ENCODE results near the gene KRTAP9-7.

- no peak for TF ChIP-seq SIN3A (IDR thresholded peaks at IDR 0.05; ENCODE audit: borderline replicate concordance, insufficient read depth, low read length)
- no peak for TF ChIP-seq POLR2AphosphoS5 (IDR thresholded peaks at IDR 0.05; ENCODE audit: low read depth, low read length)
- no peak for TF ChIP-seq REST (IDR thresholded peaks at IDR 0.05; ENCODE audit: insufficient read depth in 1 of 2, low read depth in 2 of 2, low read length in 2 of 2)
- TF ChIP-seq TAF1 (IDR thresholded peaks at IDR 0.05; ENCODE audit: borderline replicate concordance, insufficient read depth, low read length) = no peak
- no peak for TF ChIP-seq FOXP2 (optimal IDR thresholded peaks at IDR 0.05; ENCODE audit: borderline replicate concordance, extremely low read depth, extremely low read length, insufficient read depth)
Observed at GRCh38 chr17:41308918-41309359, 33.4 kb downstream of the KRTAP9-7 start, which contains the start of gene KRTAP16-1.
